ENCODE results near the gene ALOX12B. TPM values are rescaled to one million over a fixed set of nuclear protein-coding genes. Genes with fewer than 3 reads are reported as not detected.

The ALOX12B gene
- polyA plus RNA-seq, 4 donors: 0.45 to 3.0 (median 0.73) TPM

DNA sequence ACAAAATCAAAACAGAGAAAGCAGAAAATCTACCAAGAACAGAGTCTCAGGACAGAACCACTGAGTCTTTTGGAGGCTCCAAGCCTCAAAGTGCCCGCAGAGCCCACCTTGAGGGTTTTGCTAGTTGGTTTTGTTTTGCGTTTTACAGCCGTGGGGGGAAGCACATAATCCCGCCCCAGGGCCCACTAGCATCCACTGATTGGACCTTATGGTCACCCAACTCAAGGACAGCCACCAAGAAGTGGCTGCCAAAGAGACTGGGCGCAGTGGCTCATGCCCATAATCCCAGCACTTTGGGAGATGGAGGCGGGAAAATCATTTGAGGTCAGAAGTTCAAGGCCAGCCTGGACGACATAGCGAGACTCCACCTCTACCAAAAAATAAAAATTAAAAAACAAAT, 38.8 kb downstream of the ALOX12B start:
- no peak for FAIRE-seq
- Histone ChIP-seq H3K4me3 (ENCODE audit: low read depth in 1 of 3, low read length in 3 of 3) (no peak overlapping the region), H3K27me3 (ENCODE audit: control insufficient read depth in 3 of 3, insufficient read depth in 3 of 3, low read length in 3 of 3) (peaks cover 0 to 2% (median 0%) of the 10 kb centered on the region in 3 donors), H3K9me3 (ENCODE audit: control insufficient read depth in 2 of 2, insufficient read depth in 1 of 2, low read depth in 1 of 2, low read length in 1 of 2) (no peaks in the 10 kb centered on the region), H3K36me3 (ENCODE audit: control insufficient read depth in 3 of 3, insufficient read depth in 2 of 3, low read depth in 1 of 3, low read length in 3 of 3) (no peaks in the 10 kb centered on the region), H3K4me1 (ENCODE audit: control insufficient read depth in 3 of 3, insufficient read depth in 2 of 3, low read depth in 1 of 3, low read length in 2 of 3) (no peaks in the 10 kb centered on the region), H3K27ac (ENCODE audit: low read depth in 1 of 3, low read length in 2 of 3) (no peak overlapping the region)
- WGBS, 3 donors: 66 to 86% (median 72%) methylated on average over 8 of the region's 8 CpGs
- no peak for DNase-seq

DNA sequence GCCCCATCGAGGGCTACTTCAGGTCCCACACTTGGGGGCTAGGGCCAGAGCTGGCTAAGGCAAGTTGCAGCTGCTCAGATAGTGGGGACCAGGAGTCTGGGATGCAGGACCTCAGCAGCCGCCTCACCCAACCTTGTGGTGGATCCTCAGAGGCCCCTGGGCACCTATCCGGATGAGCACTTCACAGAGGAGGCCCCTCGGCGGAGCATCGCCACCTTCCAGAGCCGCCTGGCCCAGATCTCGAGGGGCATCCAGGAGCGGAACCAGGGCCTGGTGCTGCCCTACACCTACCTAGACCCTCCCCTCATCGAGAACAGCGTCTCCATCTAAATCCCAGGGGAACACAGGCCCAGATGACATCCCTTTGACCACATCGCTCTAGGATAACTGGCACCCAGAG, 39.3 kb downstream of the ALOX12B start:
- Histone ChIP-seq H3K27ac (ENCODE audit: low read depth in 1 of 3, low read length in 2 of 3) (no peak overlapping the region), H3K9me3 (ENCODE audit: control insufficient read depth in 2 of 2, insufficient read depth in 1 of 2, low read depth in 1 of 2, low read length in 1 of 2) (no peaks in the 10 kb centered on the region), H3K4me3 (ENCODE audit: low read depth in 1 of 3, low read length in 3 of 3) (no peak overlapping the region), H3K36me3 (ENCODE audit: control insufficient read depth in 3 of 3, insufficient read depth in 2 of 3, low read depth in 1 of 3, low read length in 3 of 3) (no peaks in the 10 kb centered on the region), H3K4me1 (ENCODE audit: control insufficient read depth in 3 of 3, insufficient read depth in 2 of 3, low read depth in 1 of 3, low read length in 2 of 3) (no peaks in the 10 kb centered on the region), H3K27me3 (ENCODE audit: control insufficient read depth in 3 of 3, insufficient read depth in 3 of 3, low read length in 3 of 3) (peaks cover 0 to 2% (median 0%) of the 10 kb centered on the region in 3 donors)
- WGBS, 3 donors: 90% methylated on average over 12 of the region's 12 CpGs
- FAIRE-seq (no peak), DNase-seq (no peak)

DNA sequence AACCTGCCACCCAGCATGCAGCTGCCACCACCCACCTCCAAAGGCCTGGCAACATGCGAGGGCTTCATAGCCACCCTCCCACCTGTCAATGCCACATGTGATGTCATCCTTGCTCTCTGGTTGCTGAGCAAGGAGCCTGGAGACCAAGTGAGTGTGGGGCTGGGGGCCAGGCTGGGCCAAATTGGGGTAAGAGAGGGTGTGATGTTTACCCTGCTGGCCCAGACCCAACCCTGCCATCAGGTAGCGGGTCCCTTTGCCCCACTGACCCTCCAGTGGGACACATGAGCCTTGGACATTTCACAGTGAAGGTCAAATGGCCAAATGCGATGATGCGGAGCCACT, 39.8 kb downstream of the ALOX12B start:
- Histone ChIP-seq H3K4me1 (ENCODE audit: control insufficient read depth in 3 of 3, insufficient read depth in 2 of 3, low read depth in 1 of 3, low read length in 2 of 3) (no peaks in the 10 kb centered on the region), H3K27me3 (ENCODE audit: control insufficient read depth in 3 of 3, insufficient read depth in 3 of 3, low read length in 3 of 3) (peaks cover 0 to 2% (median 0%) of the 10 kb centered on the region in 3 donors), H3K4me3 (ENCODE audit: low read depth in 1 of 3, low read length in 3 of 3) (no peak overlapping the region), H3K9me3 (ENCODE audit: control insufficient read depth in 2 of 2, insufficient read depth in 1 of 2, low read depth in 1 of 2, low read length in 1 of 2) (no peaks in the 10 kb centered on the region), H3K36me3 (ENCODE audit: control insufficient read depth in 3 of 3, insufficient read depth in 2 of 3, low read depth in 1 of 3, low read length in 3 of 3) (no peaks in the 10 kb centered on the region), H3K27ac (ENCODE audit: low read depth in 1 of 3, low read length in 2 of 3) (no peak overlapping the region)
- FAIRE-seq (no peak), DNase-seq (no peak)
- WGBS, 3 donors: 71 to 90% (median 85%) methylated on average over 4 of the region's 4 CpGs

DNA sequence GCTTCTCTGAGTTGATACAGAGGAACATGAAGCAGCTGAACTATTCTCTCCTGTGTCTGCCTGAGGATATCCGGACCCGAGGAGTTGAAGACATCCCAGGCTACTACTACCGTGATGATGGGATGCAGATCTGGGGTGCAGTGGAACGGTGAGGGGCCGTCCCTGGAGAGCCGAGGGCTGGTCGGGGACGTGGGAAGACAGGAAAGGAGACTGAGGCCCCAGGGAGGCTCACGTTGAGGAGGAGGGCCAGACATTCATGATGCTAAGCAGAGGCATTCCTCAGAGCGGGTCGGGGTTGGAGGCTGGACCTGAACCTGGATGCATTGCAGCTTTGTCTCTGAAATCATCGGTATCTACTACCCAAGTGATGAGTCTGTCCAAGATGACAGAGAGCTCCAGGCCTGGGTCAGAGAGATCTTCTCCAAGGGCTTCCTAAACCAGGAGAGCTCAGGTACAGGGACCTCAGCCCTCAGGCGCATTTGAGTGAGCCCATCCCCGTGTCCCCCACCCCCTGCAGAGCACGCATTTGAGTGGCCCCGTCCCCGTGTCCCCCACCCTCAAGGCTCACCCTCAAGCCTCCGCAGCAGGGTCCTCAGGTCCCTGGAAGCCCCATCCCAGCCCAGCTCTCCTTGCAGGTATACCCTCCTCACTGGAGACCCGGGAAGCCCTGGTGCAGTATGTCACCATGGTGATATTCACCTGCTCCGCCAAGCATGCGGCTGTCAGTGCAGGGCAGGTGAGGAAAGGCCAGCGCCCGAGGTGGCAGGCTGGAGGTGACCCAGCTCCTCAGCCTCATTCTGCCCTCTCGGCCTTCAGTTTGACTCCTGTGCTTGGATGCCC, 40.4 kb downstream of the ALOX12B start:
- H3K9me3 ChIP-seq (ENCODE audit: control insufficient read depth in 2 of 2, insufficient read depth in 1 of 2, low read depth in 1 of 2, low read length in 1 of 2): no peaks in the 10 kb centered on the region
- no peak overlapping the region for H3K27ac ChIP-seq (ENCODE audit: low read depth in 1 of 3, low read length in 2 of 3)
- peaks cover 0 to 2% (median 0%) of the 10 kb centered on the region in 3 donors for H3K27me3 ChIP-seq (ENCODE audit: control insufficient read depth in 3 of 3, insufficient read depth in 3 of 3, low read length in 3 of 3)
- no peaks in the 10 kb centered on the region for H3K36me3 ChIP-seq (ENCODE audit: control insufficient read depth in 3 of 3, insufficient read depth in 2 of 3, low read depth in 1 of 3, low read length in 3 of 3)
- H3K4me3 ChIP-seq (ENCODE audit: low read depth in 1 of 3, low read length in 3 of 3): no peak overlapping the region
- H3K4me1 ChIP-seq (ENCODE audit: control insufficient read depth in 3 of 3, insufficient read depth in 2 of 3, low read depth in 1 of 3, low read length in 2 of 3): no peaks in the 10 kb centered on the region
- 76 to 84% (median 83%) methylated on average over 23 to 24 of the region's 24 CpGs for WGBS, 3 donors
- no peak for DNase-seq
- FAIRE-seq: no peak

GRCh38 chr17:8046306-8046928, 41.1 kb downstream of the ALOX12B start:
- no peak for DNase-seq
- no peaks in the 10 kb centered on the region for H3K4me1 ChIP-seq (ENCODE audit: control insufficient read depth in 3 of 3, insufficient read depth in 2 of 3, low read depth in 1 of 3, low read length in 2 of 3)
- no peaks in the 10 kb centered on the region for H3K9me3 ChIP-seq (ENCODE audit: control insufficient read depth in 2 of 2, insufficient read depth in 1 of 2, low read depth in 1 of 2, low read length in 1 of 2)
- H3K27me3 ChIP-seq (ENCODE audit: control insufficient read depth in 3 of 3, insufficient read depth in 3 of 3, low read length in 3 of 3): peaks cover 0 to 2% (median 0%) of the 10 kb centered on the region in 3 donors
- no peak for FAIRE-seq
- H3K36me3 ChIP-seq (ENCODE audit: control insufficient read depth in 3 of 3, insufficient read depth in 2 of 3, low read depth in 1 of 3, low read length in 3 of 3): no peaks in the 10 kb centered on the region
- no peak overlapping the region for H3K4me3 ChIP-seq (ENCODE audit: low read depth in 1 of 3, low read length in 3 of 3)
- 59 to 85% (median 62%) methylated on average over 11 of the region's 11 CpGs for WGBS, 3 donors
- no peak overlapping the region for H3K27ac ChIP-seq (ENCODE audit: low read depth in 1 of 3, low read length in 2 of 3)

DNA sequence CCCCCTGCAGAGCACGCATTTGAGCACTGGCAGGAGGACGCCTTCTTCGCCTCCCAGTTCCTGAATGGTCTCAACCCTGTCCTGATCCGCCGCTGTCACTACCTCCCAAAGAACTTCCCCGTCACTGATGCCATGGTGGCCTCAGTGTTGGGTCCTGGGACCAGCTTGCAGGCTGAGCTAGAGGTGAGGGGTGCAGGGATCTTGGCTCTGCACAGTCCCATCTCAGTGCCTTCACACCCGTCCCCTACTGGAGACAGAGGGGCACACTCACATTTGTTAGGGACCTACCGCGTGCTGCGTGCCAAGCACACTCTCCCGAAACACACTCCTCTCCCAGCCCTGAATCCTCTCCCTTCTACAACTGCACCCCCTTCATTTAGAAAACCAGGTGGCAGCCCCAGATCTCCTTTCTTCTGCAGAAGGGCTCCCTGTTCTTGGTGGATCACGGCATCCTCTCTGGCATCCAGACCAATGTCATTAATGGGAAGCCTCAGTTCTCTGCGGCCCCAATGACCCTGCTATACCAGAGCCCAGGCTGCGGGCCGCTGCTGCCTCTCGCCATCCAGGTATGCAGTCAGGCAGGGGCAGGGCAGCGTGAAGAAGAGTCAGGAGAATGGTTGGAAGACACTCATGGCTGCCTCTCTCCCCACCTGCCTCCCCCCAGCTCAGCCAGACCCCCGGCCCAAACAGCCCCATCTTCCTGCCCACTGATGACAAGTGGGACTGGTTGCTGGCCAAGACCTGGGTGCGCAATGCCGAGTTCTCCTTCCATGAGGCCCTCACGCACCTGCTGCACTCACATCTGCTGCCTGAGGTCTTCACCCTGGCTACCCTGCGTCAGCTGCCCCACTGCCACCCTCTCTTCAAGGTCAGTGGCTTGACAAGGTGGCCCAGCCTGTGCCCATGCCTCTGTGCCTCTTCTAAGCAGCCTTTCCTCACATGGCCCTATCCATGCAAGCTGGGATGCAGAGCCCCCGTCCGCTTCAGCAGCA, 42.4 kb downstream of the ALOX12B start:
- Histone ChIP-seq H3K27me3 (ENCODE audit: control insufficient read depth in 3 of 3, insufficient read depth in 3 of 3, low read length in 3 of 3) (peaks cover 0 to 2% (median 0%) of the 10 kb centered on the region in 3 donors), H3K9me3 (ENCODE audit: control insufficient read depth in 2 of 2, insufficient read depth in 1 of 2, low read depth in 1 of 2, low read length in 1 of 2) (peaks cover 0 to 2% of the 10 kb centered on the region in 2 donors), H3K36me3 (ENCODE audit: control insufficient read depth in 3 of 3, insufficient read depth in 2 of 3, low read depth in 1 of 3, low read length in 3 of 3) (no peaks in the 10 kb centered on the region), H3K27ac (ENCODE audit: low read depth in 1 of 3, low read length in 2 of 3) (no peak overlapping the region), H3K4me1 (ENCODE audit: control insufficient read depth in 3 of 3, insufficient read depth in 2 of 3, low read depth in 1 of 3, low read length in 2 of 3) (peaks cover 0 to 3% (median 0%) of the 10 kb centered on the region in 3 donors), H3K4me3 (ENCODE audit: low read depth in 1 of 3, low read length in 3 of 3) (no peak overlapping the region)
- no peak for FAIRE-seq
- WGBS, 3 donors: 83 to 85% (median 83%) methylated on average over 22 to 24 of the region's 24 CpGs
- DNase-seq: no peak

DNA sequence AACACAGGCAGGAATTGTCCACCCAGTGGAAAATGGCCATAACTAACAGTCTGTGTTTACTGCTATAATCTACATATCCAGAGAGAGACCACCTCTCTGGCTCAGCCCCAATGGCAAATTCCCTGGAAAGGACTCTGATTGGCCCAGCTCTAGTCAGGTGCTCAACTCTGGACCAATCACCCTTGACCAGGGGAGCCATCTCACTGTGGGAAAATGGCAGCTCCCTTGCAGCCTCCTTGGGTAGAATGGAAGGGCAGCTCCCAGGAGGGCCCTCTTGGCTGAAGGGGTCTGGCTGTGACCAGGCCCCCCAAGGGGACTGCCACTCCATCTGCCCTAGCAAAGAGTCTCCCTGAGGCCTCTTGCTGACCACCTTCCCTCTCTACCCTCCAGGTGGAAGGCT, 45.5 kb downstream of the ALOX12B start:
- Histone ChIP-seq H3K4me1 (ENCODE audit: control insufficient read depth in 3 of 3, insufficient read depth in 2 of 3, low read depth in 1 of 3, low read length in 2 of 3) (peaks cover 0 to 15% (median 0%) of the 10 kb centered on the region in 3 donors), H3K9me3 (ENCODE audit: control insufficient read depth in 2 of 2, insufficient read depth in 1 of 2, low read depth in 1 of 2, low read length in 1 of 2) (peaks cover 0 to 4% of the 10 kb centered on the region in 2 donors), H3K36me3 (ENCODE audit: control insufficient read depth in 3 of 3, insufficient read depth in 2 of 3, low read depth in 1 of 3, low read length in 3 of 3) (no peaks in the 10 kb centered on the region), H3K27ac (ENCODE audit: low read depth in 1 of 3, low read length in 2 of 3) (no peak overlapping the region), H3K27me3 (ENCODE audit: control insufficient read depth in 3 of 3, insufficient read depth in 3 of 3, low read length in 3 of 3) (peaks cover 0 to 14% (median 4%) of the 10 kb centered on the region in 3 donors), H3K4me3 (ENCODE audit: low read depth in 1 of 3, low read length in 3 of 3) (no peak overlapping the region)
- DNase-seq (no peak), FAIRE-seq (no peak)
